ENCODE measurements around the gene ALOX12B.

DNA sequence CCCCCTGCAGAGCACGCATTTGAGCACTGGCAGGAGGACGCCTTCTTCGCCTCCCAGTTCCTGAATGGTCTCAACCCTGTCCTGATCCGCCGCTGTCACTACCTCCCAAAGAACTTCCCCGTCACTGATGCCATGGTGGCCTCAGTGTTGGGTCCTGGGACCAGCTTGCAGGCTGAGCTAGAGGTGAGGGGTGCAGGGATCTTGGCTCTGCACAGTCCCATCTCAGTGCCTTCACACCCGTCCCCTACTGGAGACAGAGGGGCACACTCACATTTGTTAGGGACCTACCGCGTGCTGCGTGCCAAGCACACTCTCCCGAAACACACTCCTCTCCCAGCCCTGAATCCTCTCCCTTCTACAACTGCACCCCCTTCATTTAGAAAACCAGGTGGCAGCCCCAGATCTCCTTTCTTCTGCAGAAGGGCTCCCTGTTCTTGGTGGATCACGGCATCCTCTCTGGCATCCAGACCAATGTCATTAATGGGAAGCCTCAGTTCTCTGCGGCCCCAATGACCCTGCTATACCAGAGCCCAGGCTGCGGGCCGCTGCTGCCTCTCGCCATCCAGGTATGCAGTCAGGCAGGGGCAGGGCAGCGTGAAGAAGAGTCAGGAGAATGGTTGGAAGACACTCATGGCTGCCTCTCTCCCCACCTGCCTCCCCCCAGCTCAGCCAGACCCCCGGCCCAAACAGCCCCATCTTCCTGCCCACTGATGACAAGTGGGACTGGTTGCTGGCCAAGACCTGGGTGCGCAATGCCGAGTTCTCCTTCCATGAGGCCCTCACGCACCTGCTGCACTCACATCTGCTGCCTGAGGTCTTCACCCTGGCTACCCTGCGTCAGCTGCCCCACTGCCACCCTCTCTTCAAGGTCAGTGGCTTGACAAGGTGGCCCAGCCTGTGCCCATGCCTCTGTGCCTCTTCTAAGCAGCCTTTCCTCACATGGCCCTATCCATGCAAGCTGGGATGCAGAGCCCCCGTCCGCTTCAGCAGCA is 42.4 kb downstream of the ALOX12B start:
- TF ChIP-seq POLR2A (IDR thresholded peaks at IDR 0.05; ENCODE audit: control extremely low read depth in 1 of 2, low read depth in 2 of 2, low read length in 2 of 2) (no peak), ZNF274 (IDR thresholded peaks at IDR 0.05; ENCODE audit: borderline replicate concordance, extremely low read depth, low read length) (no peak), CTCF (IDR thresholded peaks at IDR 0.05; ENCODE audit: control extremely low read depth in 1 of 3, insufficient read depth in 1 of 3, low read depth in 1 of 3, low read length in 3 of 3) (peak in 2 of 3 experiments; percentile 14 to 25; a peak in 2 of 4 replicates), HDAC2 (IDR thresholded peaks at IDR 0.05; ENCODE audit: borderline replicate concordance in 1 of 2, low read depth in 2 of 2, low read length in 2 of 2) (no peak)
